Measurements from ENCODE around the gene FER1L5. TPM values are rescaled to one million over a fixed set of nuclear protein-coding genes. Genes with fewer than 3 reads are reported as not detected.

Gene FER1L5
- total RNA-seq, 2 experiments from 2014 or later, result not detected

GRCh38 chr2:96710985-96711384 is 68.4 kb downstream of the FER1L5 start:
- H3K27me3 ChIP-seq (ENCODE audit: control insufficient read depth in 1 of 2, insufficient read depth in 2 of 2, low read length in 2 of 2), result no peaks in the 10 kb centered on the region
- Mint-ChIP-seq H3K4me3 (no peak overlapping the region), H3K4me1 (ENCODE audit: low read depth) (no peaks in the 10 kb centered on the region), H3K27me3 (no peaks in the 10 kb centered on the region), H3K36me3 (ENCODE audit: low read depth) (peaks cover 90% of the 10 kb centered on the region), H3K9me3 (no peaks in the 10 kb centered on the region), H3K27ac (no peak overlapping the region)
- H3K4me1 ChIP-seq (ENCODE audit: insufficient read depth, low read length), result no peaks in the 10 kb centered on the region
- ATAC-seq (ENCODE audit: poor library complexity), result no peak
- CTCF ChIA-PET, result no interaction called here
- no peaks in the 10 kb centered on the region for H3K9me3 ChIP-seq (ENCODE audit: control insufficient read depth in 1 of 2, insufficient read depth in 1 of 2, low read length in 2 of 2)
- intact Hi-C loops (cut with DNase I, micrococcal nuclease), result no loop called here
- no peak overlapping the region for H3K4me3 ChIP-seq (ENCODE audit: low read length)
- H3K36me3 ChIP-seq (ENCODE audit: insufficient read depth, low read length), result peaks cover 61% of the 10 kb centered on the region
- DNase-seq, result no peak
- POLR2A ChIA-PET, result no interaction called here
- no peak overlapping the region for H3K27ac ChIP-seq (ENCODE audit: low read depth in 1 of 2, low read length in 2 of 2)
- no peak for TF ChIP-seq CTCF (IDR thresholded peaks at IDR 0.05)

GRCh38 chr2:96715658-96716057 is 73.1 kb downstream of the FER1L5 start:
- Histone ChIP-seq H3K27me3 (ENCODE audit: control insufficient read depth in 1 of 2, insufficient read depth in 2 of 2, low read length in 2 of 2) (no peaks in the 10 kb centered on the region), H3K36me3 (ENCODE audit: insufficient read depth, low read length) (peaks cover 22% of the 10 kb centered on the region), H3K4me3 (ENCODE audit: low read length) (no peak overlapping the region), H3K27ac (ENCODE audit: low read depth in 1 of 2, low read length in 2 of 2) (no peak overlapping the region), H3K4me1 (ENCODE audit: insufficient read depth, low read length) (no peaks in the 10 kb centered on the region), H3K9me3 (ENCODE audit: control insufficient read depth in 1 of 2, insufficient read depth in 1 of 2, low read length in 2 of 2) (no peaks in the 10 kb centered on the region)
- Mint-ChIP-seq H3K4me3 (no peak overlapping the region), H3K4me1 (ENCODE audit: low read depth) (no peaks in the 10 kb centered on the region), H3K36me3 (ENCODE audit: low read depth) (peaks cover 64% of the 10 kb centered on the region), H3K9me3 (no peaks in the 10 kb centered on the region), H3K27ac (no peak overlapping the region), H3K27me3 (no peaks in the 10 kb centered on the region)
- no peak for DNase-seq
- ChIA-PET POLR2A (interaction anchor here (0.6 kb wide), 1 partner anchor 96 kb away, joined by 3 read pairs; no protein-coding TSS in a partner anchor), CTCF (no interaction called here)
- ATAC-seq (ENCODE audit: poor library complexity), result no peak
- intact Hi-C loops (cut with DNase I, micrococcal nuclease), result no loop called here
- no peak for TF ChIP-seq CTCF (IDR thresholded peaks at IDR 0.05)

- Histone ChIP-seq H3K4me1 (ENCODE audit: insufficient read depth, low read length) (no peaks in the 10 kb centered on the region), H3K36me3 (ENCODE audit: insufficient read depth, low read length) (peaks cover 15% of the 10 kb centered on the region), H3K27me3 (ENCODE audit: control insufficient read depth in 1 of 2, insufficient read depth in 2 of 2, low read length in 2 of 2) (no peaks in the 10 kb centered on the region), H3K4me3 (ENCODE audit: low read length) (no peak overlapping the region), H3K9me3 (ENCODE audit: control insufficient read depth in 1 of 2, insufficient read depth in 1 of 2, low read length in 2 of 2) (no peaks in the 10 kb centered on the region), H3K27ac (ENCODE audit: low read depth in 1 of 2, low read length in 2 of 2) (no peak overlapping the region)
- TF ChIP-seq CTCF (IDR thresholded peaks at IDR 0.05), result no peak
- Mint-ChIP-seq H3K4me3 (no peak overlapping the region), H3K27ac (no peak overlapping the region), H3K4me1 (ENCODE audit: low read depth) (no peaks in the 10 kb centered on the region), H3K9me3 (no peaks in the 10 kb centered on the region), H3K27me3 (no peaks in the 10 kb centered on the region), H3K36me3 (ENCODE audit: low read depth) (peaks cover 56% of the 10 kb centered on the region)
- POLR2A ChIA-PET, result no interaction called here
- DNase-seq, result no peak
- intact Hi-C loops (cut with DNase I, micrococcal nuclease), result no loop called here
- CTCF ChIA-PET, result no interaction called here
- no peak for ATAC-seq (ENCODE audit: poor library complexity)
These were observed 73.8 kb downstream of the FER1L5 start for GRCh38 chr2:96716388-96716787.
